Fibroblast of lung (primary cell): ENCODE data around the gene PCBP3. TPM values are rescaled to one million over a fixed set of nuclear protein-coding genes. Genes with fewer than 3 reads are reported as not detected.

Experiments
- DNase-seq, 2 donors: peaks; one replicate each; pipeline versions ENCODE4 v3.0.0 to v3.0.0-alpha.2; 2010; ENCODE audit warnings: low read depth in 2 of 2
- H2AFZ ChIP-seq: 2 replicates; pipeline ENCODE4 v1.5.1; 2012; ENCODE audit warnings: low read length, control low read depth, inconsistent platforms
- H3K27ac ChIP-seq: 2 replicates; pipeline ENCODE4 v1.5.1; 2011; ENCODE audit warnings: low read length, control low read depth; ENCODE audit not compliant: insufficient read depth
- H3K27me3 ChIP-seq: 2 replicates; pipeline ENCODE4 v1.5.1; 2011; ENCODE audit warnings: mild to moderate bottlenecking, low read length; ENCODE audit not compliant: control insufficient read depth, insufficient read depth
- H3K36me3 ChIP-seq: 2 replicates; pipeline ENCODE4 v1.5.1; 2011; ENCODE audit warnings: low read length; ENCODE audit not compliant: control insufficient read depth, insufficient read depth
- H3K4me1 ChIP-seq: 2 replicates; pipeline ENCODE4 v1.5.1; 2011; ENCODE audit warnings: low read length; ENCODE audit not compliant: control insufficient read depth, insufficient read depth; ENCODE audit errors: extremely low read depth
- H3K4me2 ChIP-seq: 2 replicates; pipeline ENCODE4 v1.5.1; 2011; ENCODE audit warnings: low read length, control low read depth; ENCODE audit not compliant: insufficient read depth; ENCODE audit errors: extremely low read depth
- H3K4me3 ChIP-seq, 4 experiments: fragments of 200-600 bp in 1 of 4; sonication (generic) in 1 of 4; replicated peaks in 1 of 4; 2 replicates each; pipeline ENCODE4 v1.5.1; 2011 to 2016; ENCODE audit warnings: low read length in 4 of 4, low read depth in 3 of 4, mild to moderate bottlenecking in 3 of 4, control low read depth in 2 of 4, inconsistent platforms in 1 of 4, mixed read lengths in 1 of 4; ENCODE audit not compliant: insufficient read depth in 1 of 4; ENCODE audit errors: control extremely low read depth in 1 of 4
- H3K79me2 ChIP-seq: 2 replicates; pipeline ENCODE4 v1.5.1; 2012; ENCODE audit warnings: mild to moderate bottlenecking, low read length, inconsistent platforms; ENCODE audit not compliant: control insufficient read depth, insufficient read depth
- H3K9ac ChIP-seq: 2 replicates; pipeline ENCODE4 v1.5.1; 2011; ENCODE audit warnings: mild to moderate bottlenecking, low read length, control low read depth; ENCODE audit not compliant: insufficient read depth
- H3K9me3 ChIP-seq: 2 replicates; pipeline ENCODE4 v1.5.1; 2012; ENCODE audit warnings: low read depth, low read length; ENCODE audit not compliant: control insufficient read depth, insufficient read depth
- H4K20me1 ChIP-seq: 2 replicates; pipeline ENCODE4 v1.5.1; 2011; ENCODE audit warnings: low read length; ENCODE audit not compliant: control insufficient read depth, insufficient read depth; ENCODE audit errors: extremely low read depth
- CTCF ChIP-seq, 2 donors: IDR thresholded peaks in 1 of 2; conservative IDR thresholded peaks in 1 of 2; 1 replicate in 1 of 2; 2 replicates in 1 of 2; pipeline ENCODE4 v1.5.1; 2011 to 2012; ENCODE audit warnings: low read length in 2 of 2, control low read depth in 1 of 2, inconsistent platforms in 1 of 2, low read depth in 1 of 2, mild to moderate bottlenecking in 1 of 2
- EZH2 ChIP-seq: IDR thresholded peaks from 2 replicates; pipeline ENCODE4 v1.5.1; 2012; ENCODE audit warnings: low read length, control low read depth, mild to moderate bottlenecking; ENCODE audit errors: missing control alignments
- polyA plus RNA-seq, 2 donors: library from polyadenylated mRNA; depleted of rRNA in 1 of 2; stranded (reverse) in 1 of 2; unstranded in 1 of 2; fragments of >200 nt; gene quantifications; 2 replicates each; pipeline ENCODE4 v1.2.1, GENCODE V29; 2011 to 2012; ENCODE audit warnings: missing spikeins in 1 of 2
- total RNA-seq: library from RNA; depleted of rRNA; stranded (reverse); fragments of >200 nt; gene quantifications from 2 replicates; pipeline ENCODE4 v1.2.1, GENCODE V29; 2014

PCBP3 gene
- total and polyA plus RNA-seq, 2 donors (not counting 1 experiment from before 2014, with no cell fraction given): 0.51 to 1.7 TPM

GRCh38 chr21:45820171-45821091 is 176.9 kb downstream of the PCBP3 start:
- TF ChIP-seq EZH2 (no peak), CTCF (conservative IDR thresholded peaks at IDR 0.05 in 1 of 2, IDR thresholded peaks at IDR 0.05 in 1 of 2; ENCODE audit: low read depth in 1 of 2, low read length in 2 of 2) (peak; percentile 86 to 92)
- Histone ChIP-seq H3K9me3 (no peaks in the 10 kb centered on the region), H3K36me3 (no peaks in the 10 kb centered on the region), H4K20me1 (no peaks in the 10 kb centered on the region), H3K4me1 (no peaks in the 10 kb centered on the region), H3K4me3 (no peak overlapping the region), H3K9ac (no peak overlapping the region), H3K27me3 (peaks cover 2% of the 10 kb centered on the region), H2AFZ (no peak overlapping the region), H3K79me2 (no peaks in the 10 kb centered on the region), H3K27ac (no peak overlapping the region), H3K4me2 (no peak overlapping the region)
- peak; percentile 82 to 95 for DNase-seq

- no peak overlapping the region for H3K4me3 ChIP-seq
- no peak for TF ChIP-seq EZH2
- TF ChIP-seq CTCF (conservative IDR thresholded peaks at IDR 0.05 in 1 of 2, IDR thresholded peaks at IDR 0.05 in 1 of 2; ENCODE audit: low read depth in 1 of 2, low read length in 2 of 2): no peak
- no peaks in the 10 kb centered on the region for H4K20me1 ChIP-seq
- H2AFZ ChIP-seq: no peak overlapping the region
- no peak overlapping the region for H3K27ac ChIP-seq
- H3K4me2 ChIP-seq: no peak overlapping the region
- no peak overlapping the region for H3K9ac ChIP-seq
- H3K36me3 ChIP-seq: no peaks in the 10 kb centered on the region
- no peaks in the 10 kb centered on the region for H3K9me3 ChIP-seq
- H3K4me1 ChIP-seq: no peaks in the 10 kb centered on the region
- H3K79me2 ChIP-seq: no peaks in the 10 kb centered on the region
- H3K27me3 ChIP-seq: peaks cover 2% of the 10 kb centered on the region
- no peak for DNase-seq
Measured at GRCh38 chr21:45821315-45821962, 177.9 kb downstream of the PCBP3 start.

GRCh38 chr21:45821998-45822397 is 178.5 kb downstream of the PCBP3 start:
- Histone ChIP-seq H3K4me2 (no peak overlapping the region), H2AFZ (no peak overlapping the region), H3K27ac (no peak overlapping the region), H4K20me1 (no peaks in the 10 kb centered on the region), H3K4me1 (no peaks in the 10 kb centered on the region), H3K9ac (no peak overlapping the region), H3K79me2 (no peaks in the 10 kb centered on the region), H3K27me3 (peaks cover 5% of the 10 kb centered on the region), H3K9me3 (no peaks in the 10 kb centered on the region), H3K36me3 (no peaks in the 10 kb centered on the region), H3K4me3 (no peak overlapping the region)
- no peak for DNase-seq
- no peak for TF ChIP-seq CTCF (conservative IDR thresholded peaks at IDR 0.05 in 1 of 2, IDR thresholded peaks at IDR 0.05 in 1 of 2; ENCODE audit: low read depth in 1 of 2, low read length in 2 of 2)
- no peak for TF ChIP-seq EZH2
